DMS 273 (cell line): Measurements from ENCODE around the gene PPP1R27.
A peak's percentile ranks its signal among the peaks of the same experiment; 100 is the strongest.

Experiments
- DNase-seq: peaks from one replicate; lab custom pipeline; 2025; ENCODE audit not compliant: unreplicated experiment; lab: John Stamatoyannopoulos, UW

The PPP1R27 gene

GRCh38 chr17:81822996-81823819 is 11.6 kb downstream of the PPP1R27 start:
- no peak for DNase-seq

- DNase-seq = no peak
Observed at GRCh38 chr17:81822312-81822637, 12.6 kb downstream of the PPP1R27 start.

GRCh38 chr17:81821603-81822311 is 13.1 kb downstream of the PPP1R27 start:
- peak; percentile 98 for DNase-seq

- DNase-seq = peak; percentile 46
Observed at GRCh38 chr17:81821147-81821546, 13.7 kb downstream of the PPP1R27 start.

- DNase-seq = no peak
Observed at GRCh38 chr17:81819708-81820107, 15.1 kb downstream of the PPP1R27 start.

- DNase-seq = no peak
Observed at GRCh38 chr17:81817758-81818147, 17.1 kb downstream of the PPP1R27 start.

GRCh38 chr17:81815646-81815986 is 19.2 kb downstream of the PPP1R27 start:
- no peak for DNase-seq

GRCh38 chr17:81814748-81815645 is 19.9 kb downstream of the PPP1R27 start:
- DNase-seq = peak; percentile 42

GRCh38 chr17:81813861-81814683 is 20.8 kb downstream of the PPP1R27 start:
- DNase-seq = no peak

- DNase-seq = no peak
Observed at GRCh38 chr17:81813371-81813684, 21.5 kb downstream of the PPP1R27 start.

GRCh38 chr17:81812571-81813370 is 22.1 kb downstream of the PPP1R27 start:
- DNase-seq = no peak

- no peak for DNase-seq
Observed at GRCh38 chr17:81811705-81812570, 22.9 kb downstream of the PPP1R27 start.

GRCh38 chr17:81810892-81811704 is 23.8 kb downstream of the PPP1R27 start:
- DNase-seq = no peak

- no peak for DNase-seq
Observed at GRCh38 chr17:81810476-81810875, 24.4 kb downstream of the PPP1R27 start.

GRCh38 chr17:81809556-81809998 is 25.3 kb downstream of the PPP1R27 start:
- no peak for DNase-seq

- peak; percentile 39 for DNase-seq
Observed at GRCh38 chr17:81808778-81809555, 25.9 kb downstream of the PPP1R27 start.

GRCh38 chr17:81807839-81808238 is 27.0 kb downstream of the PPP1R27 start:
- no peak for DNase-seq
